NCI-H82 treated with DMSO at 0.1 percent for 48 hours (cell line): ENCODE data around the gene C11orf24.
A peak's percentile ranks its signal among the peaks of the same experiment; 100 is the strongest.

Experiments
- DNase-seq: peaks from one replicate; lab custom pipeline; 2025; ENCODE audit not compliant: unreplicated experiment; lab: John Stamatoyannopoulos, UW

C11orf24 gene

DNA sequence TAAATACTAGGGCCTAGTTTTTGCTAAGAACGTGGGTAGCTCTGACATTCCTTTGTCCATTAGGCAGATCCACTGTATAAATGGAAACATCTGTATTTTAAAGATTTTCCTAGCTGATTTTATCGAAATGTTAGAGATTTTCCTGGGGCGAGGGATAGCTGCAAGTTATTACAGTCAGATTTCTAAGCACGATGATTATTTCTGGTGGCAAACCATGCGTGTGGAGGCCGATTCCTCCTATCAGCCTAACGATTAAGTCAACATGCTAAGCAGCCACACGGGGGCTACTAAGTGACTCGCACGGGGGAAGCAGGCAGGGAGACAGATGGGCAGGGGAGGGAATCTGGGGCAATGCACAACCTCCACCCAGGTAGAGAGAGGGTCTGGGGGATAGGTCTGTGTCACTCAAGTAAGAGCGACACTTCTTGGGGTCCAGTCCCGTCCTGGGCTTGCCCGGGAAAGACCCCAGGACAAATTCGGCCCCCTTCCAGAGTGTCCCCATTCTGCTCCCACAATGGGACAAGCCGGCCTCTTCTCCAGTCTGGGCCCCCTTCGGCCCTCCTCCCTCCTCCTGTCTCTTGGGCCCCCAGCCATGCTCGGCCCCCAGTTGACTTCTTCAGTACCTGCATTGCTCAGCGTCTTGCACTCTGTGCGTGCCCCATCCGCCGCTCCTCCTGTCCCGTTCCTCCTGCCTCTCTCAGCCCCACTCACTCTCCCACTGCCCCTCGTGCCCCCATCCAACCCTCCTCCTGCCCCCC is 571 bp downstream of the C11orf24 start:
- DNase-seq = peak; percentile 19

- DNase-seq = no peak
Measured at GRCh38 chr11:68270196-68271022, 1.4 kb downstream of the C11orf24 start.

- no peak for DNase-seq
Measured at GRCh38 chr11:68269414-68270081, 2.2 kb downstream of the C11orf24 start.

GRCh38 chr11:68267881-68268240 is 3.9 kb downstream of the C11orf24 start:
- DNase-seq = no peak

DNA sequence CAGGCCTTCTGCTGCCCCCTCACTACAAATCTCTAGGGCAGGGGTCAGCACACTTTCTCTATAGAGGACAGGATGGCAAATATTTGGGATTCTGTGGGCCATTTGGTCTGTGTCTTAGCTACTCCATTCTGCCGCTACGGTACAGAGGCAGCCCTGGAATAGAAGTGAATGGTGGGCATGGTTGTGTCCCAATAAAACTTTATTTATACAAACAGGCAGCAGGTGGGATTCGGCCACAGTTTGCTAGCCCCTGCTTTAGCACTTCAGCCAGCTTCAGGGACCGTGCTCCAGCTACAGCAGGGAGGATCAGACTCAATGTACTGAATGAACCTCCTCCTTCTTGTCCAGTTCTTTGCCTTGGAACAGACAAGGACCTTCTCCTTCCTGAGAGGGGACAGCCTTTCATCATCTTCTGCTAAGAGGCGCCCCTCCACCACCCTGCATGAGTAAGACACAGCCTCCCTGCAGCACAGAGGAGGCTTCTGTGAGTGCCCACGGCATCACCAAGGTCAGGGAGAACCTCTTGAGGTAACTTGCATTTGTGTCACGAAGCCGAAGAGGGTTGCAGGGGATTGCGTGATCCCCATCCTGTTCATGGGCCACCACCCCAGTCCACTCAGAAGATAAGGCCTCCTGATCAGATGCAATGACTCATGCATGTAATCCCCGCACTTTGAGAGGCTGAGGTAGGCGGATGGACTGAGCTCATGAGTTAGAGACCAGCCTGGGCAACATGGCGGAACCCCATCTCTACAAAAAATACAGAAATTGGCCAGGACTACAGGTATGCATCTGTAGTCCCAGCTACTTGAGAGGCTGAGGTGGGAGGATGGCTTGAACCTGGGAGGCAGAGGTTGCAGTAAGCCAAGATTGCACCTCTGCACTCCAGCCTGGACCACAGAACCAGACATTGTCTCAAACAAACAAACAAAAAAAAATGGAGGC is 4.6 kb downstream of the C11orf24 start:
- DNase-seq = no peak

- DNase-seq = no peak
Measured at GRCh38 chr11:68266121-68266891, 5.5 kb downstream of the C11orf24 start.

DNA sequence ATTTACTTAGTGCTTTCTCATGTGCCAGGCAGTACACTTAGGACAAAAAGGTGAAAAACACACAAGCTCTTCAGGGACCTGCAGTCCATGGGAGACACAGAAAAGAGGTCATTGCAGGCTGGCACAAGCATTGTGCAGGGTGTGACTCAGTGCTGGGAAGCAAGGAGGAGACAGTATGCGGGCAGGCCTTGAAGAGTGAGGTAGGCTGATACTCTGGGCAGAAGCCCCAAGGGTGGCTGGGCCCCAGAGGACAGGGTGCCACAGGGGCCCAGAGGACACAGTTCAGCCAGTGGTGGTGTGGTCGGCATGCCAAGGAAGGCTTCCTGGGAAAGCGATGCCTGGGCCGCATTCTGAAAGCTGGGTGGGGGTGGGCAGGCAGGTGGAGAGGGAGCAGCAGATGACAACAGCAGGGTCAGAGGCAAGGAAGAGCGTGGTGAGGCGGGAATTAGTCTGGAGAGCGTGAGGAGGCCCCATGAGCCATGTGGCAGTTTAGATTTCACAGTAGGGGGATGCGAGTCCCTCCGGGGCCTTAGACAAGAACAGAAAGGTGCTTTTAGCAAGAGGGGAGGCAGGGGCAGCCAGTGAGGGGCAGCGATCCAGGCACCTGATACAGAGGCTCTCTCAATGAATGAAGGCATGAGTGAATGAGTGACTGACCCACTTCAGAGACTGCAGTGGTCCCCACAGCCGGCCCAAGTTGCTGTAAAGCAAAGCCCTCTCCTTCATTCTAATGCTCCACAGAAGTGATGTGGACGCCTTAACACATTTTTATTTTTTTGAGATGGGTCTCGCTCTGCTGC is 6.8 kb downstream of the C11orf24 start:
- DNase-seq = no peak

DNA sequence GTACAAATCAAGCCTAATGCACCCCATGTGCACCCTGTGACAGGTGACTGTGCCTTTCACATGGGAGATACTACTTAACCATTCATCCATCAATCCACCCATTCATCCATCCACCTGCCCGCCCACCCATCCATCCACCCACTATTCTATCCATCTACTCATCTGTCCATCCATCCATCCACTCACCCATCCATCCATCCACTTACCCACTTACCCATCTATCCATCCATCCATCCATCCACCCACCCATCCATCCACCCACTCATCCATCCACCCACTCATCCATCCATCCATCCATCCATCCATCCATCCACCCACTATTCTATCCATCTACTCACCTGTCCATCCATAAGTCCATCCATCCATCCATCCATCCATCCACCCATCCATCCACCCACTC is 7.5 kb downstream of the C11orf24 start:
- no peak for DNase-seq

GRCh38 chr11:68263444-68264035 is 8.2 kb downstream of the C11orf24 start:
- DNase-seq = no peak

DNA sequence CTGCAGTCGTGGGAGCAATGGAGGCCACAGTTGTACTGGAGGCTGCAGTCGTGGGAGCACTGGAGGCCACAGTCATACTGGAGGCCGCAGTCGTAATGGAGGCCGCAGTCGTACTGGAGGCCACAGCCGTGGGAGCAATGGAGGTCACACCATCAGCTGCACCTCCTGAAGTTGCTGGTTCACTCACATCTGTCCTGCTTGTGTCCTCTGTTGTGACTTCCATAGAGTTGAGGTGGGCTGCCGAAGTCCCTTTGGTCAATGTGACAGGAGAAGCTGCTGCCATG is 9.3 kb downstream of the C11orf24 start:
- no peak for DNase-seq

GRCh38 chr11:68261749-68262543 is 9.8 kb downstream of the C11orf24 start:
- DNase-seq = no peak

GRCh38 chr11:68261006-68261405 is 10.8 kb downstream of the C11orf24 start:
- no peak for DNase-seq

DNA sequence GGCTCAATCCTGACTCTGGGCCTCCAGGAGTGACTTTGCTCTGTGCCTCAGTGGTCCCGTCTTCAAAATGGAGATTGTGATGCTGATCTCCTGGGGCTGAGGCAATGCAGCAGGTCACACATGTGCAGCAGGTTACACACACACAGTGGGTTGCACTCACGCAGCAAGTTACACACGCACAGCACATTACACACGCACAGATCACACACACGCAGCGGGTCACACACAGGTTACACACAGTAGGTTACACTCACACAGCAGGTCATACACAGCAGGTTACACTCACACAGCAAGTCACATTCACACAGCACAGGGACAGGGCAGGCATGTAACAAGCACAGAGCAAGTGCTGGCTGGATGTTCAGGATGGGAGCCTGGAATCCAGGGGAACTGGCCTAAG is 11.3 kb downstream of the C11orf24 start:
- DNase-seq = no peak

- DNase-seq = no peak
Measured at GRCh38 chr11:68259122-68259959, 12.4 kb downstream of the C11orf24 start.

- no peak for DNase-seq
Measured at GRCh38 chr11:68258363-68258765, 13.4 kb downstream of the C11orf24 start.

DNA sequence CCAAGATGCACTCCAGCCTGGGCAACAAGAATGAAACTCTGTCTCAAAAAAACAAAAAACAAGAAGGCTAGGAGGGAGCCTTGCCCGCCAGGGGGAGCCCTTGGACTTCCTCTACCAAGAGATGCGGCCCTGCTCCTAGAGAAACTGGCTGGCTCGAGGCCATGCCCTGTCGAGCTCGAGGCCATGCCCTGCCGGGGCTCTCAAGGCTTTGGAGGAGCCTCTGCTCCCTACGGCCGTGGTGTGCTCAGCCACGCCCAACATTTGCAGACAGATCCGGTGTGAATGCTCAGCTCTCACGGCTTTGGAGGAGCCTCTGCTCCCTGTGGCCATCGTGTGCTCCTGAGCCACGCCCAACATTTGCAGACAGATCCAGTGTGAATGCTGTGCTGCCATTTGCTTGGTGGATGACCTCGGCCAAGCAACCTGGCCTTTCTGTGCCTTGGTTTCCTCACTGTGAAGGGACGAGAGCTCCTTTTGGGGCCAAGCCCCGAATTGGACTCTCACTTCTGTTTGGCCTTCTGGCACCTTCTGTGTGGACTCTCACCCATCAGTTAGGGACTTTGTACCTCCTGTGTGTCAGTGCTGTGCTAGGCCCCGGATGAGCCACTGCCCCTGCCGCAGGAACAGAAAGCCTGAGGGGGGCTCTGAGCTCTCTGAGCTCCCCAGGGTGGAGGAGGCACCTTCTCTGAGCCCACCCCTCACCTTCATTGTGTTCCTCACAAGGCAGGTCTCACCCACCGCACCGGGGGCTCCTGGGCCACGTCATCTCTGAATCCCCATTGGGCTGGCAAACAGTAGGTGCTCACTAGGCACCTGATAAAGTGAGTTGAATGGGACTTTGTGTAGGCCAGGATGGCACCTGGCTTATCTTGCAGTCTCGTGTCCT is 14.1 kb downstream of the C11orf24 start:
- peak; percentile 25 for DNase-seq
